K562 treated with DMSO at 1 percent for 24 hours (cell line): ENCODE data around the gene IMPG2. TPM values are rescaled to one million over a fixed set of nuclear protein-coding genes. Genes with fewer than 3 reads are reported as not detected.

Source experiments
- total RNA-seq: library from RNA; unstranded; fragments of 300-600 nt; gene quantifications from 2 replicates; pipeline ENCODE4 v1.2.3, GENCODE V29; 2022; ENCODE audit warnings: low read depth; ENCODE audit not compliant: insufficient read depth

IMPG2 gene
- total RNA-seq = 0.13 and 0.15 TPM in 2 replicates

GRCh38 chr3:101320475-101320874 is at the start of gene IMPG2:
IMPG2 (minus strand) TSS chr3:101320575; CDS start chr3:101320372, 203 bp downstream.

Other genes starting within 250 kb of the IMPG2 start
- 3.6 and 6.2 TPM in 2 replicates for gene SENP7, start 192.6 kb upstream of the IMPG2 start, total RNA-seq
- 11.0 and 14.1 TPM in 2 replicates for gene TRMT10C, start 241.3 kb upstream of the IMPG2 start, total RNA-seq